LNCaP clone FGC (cell line): Measurements from ENCODE around the gene GRIP2.

ENCODE experiments used
- DNase-seq: peaks from one replicate; pipeline ENCODE4 v3.0.0-alpha.2; 2011; ENCODE audit warnings: low read depth
- H3K4me3 ChIP-seq: 2 replicates; pipeline ENCODE4 v1.5.1; 2011; ENCODE audit warnings: mild to moderate bottlenecking, low read depth, low read length, control low read depth
- CTCF ChIP-seq: IDR thresholded peaks from 2 replicates; pipeline ENCODE4 v1.5.1; 2012; ENCODE audit warnings: mild to moderate bottlenecking; ENCODE audit not compliant: control insufficient read depth, insufficient read depth; ENCODE audit errors: extremely low read depth

GRIP2 gene

GRCh38 chr3:14460342-14461005, 79.7 kb downstream of the GRIP2 start:
- peak; percentile 81 for DNase-seq
- no peak for TF ChIP-seq CTCF
- H3K4me3 ChIP-seq = no peak overlapping the region

GRCh38 chr3:14459787-14460186, 80.4 kb downstream of the GRIP2 start:
- no peak for DNase-seq

GRCh38 chr3:14459384-14459783, 80.8 kb downstream of the GRIP2 start:
- no peak for DNase-seq
- TF ChIP-seq CTCF = no peak
- H3K4me3 ChIP-seq = no peak overlapping the region

More at GRCh38 chr3:14459787-14460186, 80.4 kb downstream of the GRIP2 start:
- TF ChIP-seq CTCF = no peak
- H3K4me3 ChIP-seq = no peak overlapping the region

GRCh38 chr3:14458434-14459275, 81.5 kb downstream of the GRIP2 start:
- H3K4me3 ChIP-seq = no peak overlapping the region
- no peak for TF ChIP-seq CTCF
- DNase-seq = no peak

- H3K4me3 ChIP-seq = no peak overlapping the region
- TF ChIP-seq CTCF = no peak
- DNase-seq = no peak
Measured at GRCh38 chr3:14457999-14458398, 82.1 kb downstream of the GRIP2 start.

- no peak overlapping the region for H3K4me3 ChIP-seq
- TF ChIP-seq CTCF = no peak
- no peak for DNase-seq
Measured at GRCh38 chr3:14457481-14457880, 82.7 kb downstream of the GRIP2 start.

GRCh38 chr3:14456794-14457193, 83.3 kb downstream of the GRIP2 start:
- DNase-seq = no peak
- no peak for TF ChIP-seq CTCF
- H3K4me3 ChIP-seq = no peak overlapping the region
